Stimulated activated CD8-positive, alpha-beta memory T cell treated with anti-CD3 and anti-CD28 coated beads, Interleukin-7, amount 100 ng/mL, for 48 hours (primary cell): ENCODE results near the gene MS4A7.

Experiments used
- DNase-seq, 2 donors: peaks; one replicate each; pipeline ENCODE4 v3.0.0-alpha.2; 2020; ENCODE audit warnings: low read depth in 1 of 2; ENCODE audit errors: extremely low read depth in 1 of 2

MS4A7 gene

GRCh38 chr11:60370811-60371298, 7.5 kb upstream of the MS4A7 start:
- DNase-seq, result no peak

DNA sequence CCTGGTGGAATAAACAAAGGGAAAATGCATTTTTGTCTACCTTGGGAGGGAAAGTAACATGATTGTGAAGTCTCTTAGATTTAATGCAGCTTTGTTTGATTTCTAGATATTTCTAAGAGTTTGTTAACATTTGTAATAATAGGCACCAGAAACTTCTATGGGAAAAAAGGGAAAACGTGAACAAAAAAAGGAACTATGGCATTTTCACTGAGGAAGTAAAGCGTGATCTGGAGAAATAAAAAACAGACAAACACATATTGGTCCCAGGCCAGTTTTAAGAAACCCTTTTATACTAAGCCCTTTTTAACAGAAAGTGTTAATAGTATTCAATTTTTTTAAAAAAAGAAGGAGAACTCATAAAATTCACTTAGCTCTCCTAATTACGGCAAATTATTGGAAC, 6.9 kb upstream of the MS4A7 start:
- DNase-seq, result no peak

GRCh38 chr11:60371854-60372253, 6.5 kb upstream of the MS4A7 start:
- no peak for DNase-seq

DNA sequence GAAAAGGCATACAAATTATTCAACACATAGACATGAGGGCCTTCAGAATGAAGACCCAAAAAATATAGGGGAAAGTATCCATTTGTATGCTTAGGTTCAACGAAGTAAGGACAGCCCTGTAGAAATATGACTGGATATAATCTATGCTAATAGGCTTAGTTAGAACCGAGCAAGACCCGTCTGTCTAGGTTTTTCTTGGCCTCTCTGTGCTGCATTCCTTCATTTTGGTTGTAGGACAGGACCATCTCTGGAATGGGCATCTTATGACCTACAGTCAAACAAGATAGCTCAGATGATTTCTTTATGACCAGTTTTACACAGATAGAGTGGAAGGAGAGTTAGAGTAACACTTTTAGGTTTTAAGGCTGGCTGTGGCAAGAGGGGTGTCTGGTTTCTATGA, 5.6 kb upstream of the MS4A7 start:
- no peak for DNase-seq

DNA sequence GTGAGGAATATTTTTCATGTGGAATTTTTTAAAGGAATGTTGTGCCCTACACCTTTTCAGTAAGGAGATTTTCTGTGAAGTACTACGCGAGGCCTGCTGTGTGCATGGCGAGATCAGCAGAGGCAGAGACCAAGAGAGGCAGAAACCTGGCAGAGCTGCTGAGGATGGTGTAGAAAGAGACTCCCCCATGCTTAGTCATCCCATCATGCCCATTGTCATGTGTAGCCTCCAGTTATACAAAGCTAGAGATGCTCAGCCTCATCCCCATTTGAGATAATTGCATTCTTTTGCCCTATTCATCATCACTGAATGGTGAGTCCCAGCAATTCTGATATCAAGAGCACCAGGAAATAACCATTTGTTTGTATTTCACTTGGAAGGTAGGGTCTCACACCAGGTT, 3.0 kb upstream of the MS4A7 start:
- no peak for DNase-seq

- DNase-seq, result no peak
Observed at GRCh38 chr11:60376601-60377000, 1.7 kb upstream of the MS4A7 start.

GRCh38 chr11:60377401-60378136, 763 bp upstream of the MS4A7 start:
- no peak for DNase-seq

- DNase-seq, result no peak
Observed at GRCh38 chr11:60389279-60389910, 11.1 kb downstream of the MS4A7 start.

- no peak for DNase-seq
Observed at GRCh38 chr11:60390419-60390818, 12.1 kb downstream of the MS4A7 start.

GRCh38 chr11:60392361-60392760, 14.0 kb downstream of the MS4A7 start:
- DNase-seq, result no peak

- DNase-seq, result no peak
Observed at GRCh38 chr11:60393016-60393415, 14.7 kb downstream of the MS4A7 start.

- no peak for DNase-seq
Observed at GRCh38 chr11:60394666-60395380, 16.5 kb downstream of the MS4A7 start.

DNA sequence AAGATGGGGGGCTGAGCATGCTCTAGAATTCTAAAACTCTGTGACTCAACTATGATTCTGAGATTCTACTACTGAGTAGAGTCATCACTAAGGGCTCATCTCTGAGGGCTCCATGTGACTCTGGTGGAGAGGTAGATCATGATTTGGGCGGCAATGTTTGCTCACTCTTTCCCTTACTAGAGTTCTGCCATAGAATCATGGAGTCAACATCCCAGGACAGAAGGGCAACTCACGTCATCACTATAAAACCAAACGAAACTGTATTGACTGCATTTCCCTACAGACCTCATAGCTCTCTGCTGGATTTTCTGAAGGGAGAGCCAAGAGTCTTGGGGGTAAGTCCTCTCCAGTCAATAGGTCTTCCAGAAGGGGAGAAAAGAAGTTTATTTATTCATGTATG, 18.1 kb downstream of the MS4A7 start, which contains the start of gene MS4A14:
Gene MS4A14, plus strand, starts transcription at position 78 of the 400 bp plus-strand sequence. Its CDS starts 120 bp downstream, at position 198.
- DNase-seq, result no peak

DNA sequence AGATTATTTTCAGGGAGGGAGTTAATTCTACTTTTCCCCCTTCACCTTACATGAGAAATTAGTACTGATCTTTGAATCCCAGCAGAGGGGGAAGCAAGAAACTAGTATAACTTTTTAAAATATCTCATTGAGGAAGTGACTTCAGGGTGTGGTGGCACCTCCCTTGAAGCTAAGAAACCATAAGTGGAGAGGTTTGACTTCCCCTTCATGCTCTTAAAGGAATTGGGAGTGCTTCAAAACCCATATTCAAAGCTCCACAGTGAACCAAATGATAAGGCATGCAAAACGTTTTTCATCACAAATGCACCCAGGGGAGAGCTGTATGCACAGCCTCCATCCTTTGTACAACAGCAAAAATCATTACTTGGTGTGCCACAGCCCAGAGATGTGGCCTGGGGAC, 18.5 kb downstream of the MS4A7 start:
- no peak for DNase-seq

DNA sequence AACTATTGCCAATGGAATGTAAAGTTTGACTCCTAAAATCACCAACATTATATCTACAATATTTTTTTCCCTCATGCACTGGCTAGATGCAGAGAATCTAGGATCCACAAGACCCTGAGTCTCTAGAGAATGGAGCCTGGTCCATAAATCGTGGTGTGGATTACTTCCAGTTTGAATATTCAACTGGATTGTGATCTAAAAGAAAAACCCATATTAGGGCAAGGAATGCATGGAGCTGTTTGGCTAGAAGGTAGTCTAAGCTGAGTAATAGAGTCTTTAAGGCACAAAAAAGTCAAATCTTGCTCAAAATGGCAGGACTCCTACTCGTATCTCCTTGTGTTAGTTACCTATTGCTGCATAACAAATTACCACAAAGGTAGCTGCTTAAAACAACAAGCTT, 41.7 kb downstream of the MS4A7 start:
- DNase-seq, result no peak

DNA sequence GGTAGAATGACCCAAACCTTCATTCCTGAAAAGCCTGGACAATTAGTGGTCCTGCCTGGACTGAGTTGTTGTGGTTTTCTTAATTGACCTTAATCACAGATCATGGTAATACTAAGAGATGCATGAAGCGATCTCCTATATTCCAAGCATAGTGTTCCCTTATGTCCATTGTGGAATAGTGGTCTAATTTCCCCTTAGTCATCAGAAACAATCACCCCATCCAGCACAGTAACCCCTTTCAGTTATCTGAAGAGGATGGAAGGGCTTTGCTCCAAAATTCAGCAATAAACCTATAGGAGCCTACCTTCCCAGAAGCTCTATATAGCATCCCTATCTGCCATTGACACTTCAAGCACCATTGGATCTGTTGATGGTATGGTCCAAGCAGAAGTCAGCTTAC, 44.3 kb downstream of the MS4A7 start:
- DNase-seq, result no peak

DNA sequence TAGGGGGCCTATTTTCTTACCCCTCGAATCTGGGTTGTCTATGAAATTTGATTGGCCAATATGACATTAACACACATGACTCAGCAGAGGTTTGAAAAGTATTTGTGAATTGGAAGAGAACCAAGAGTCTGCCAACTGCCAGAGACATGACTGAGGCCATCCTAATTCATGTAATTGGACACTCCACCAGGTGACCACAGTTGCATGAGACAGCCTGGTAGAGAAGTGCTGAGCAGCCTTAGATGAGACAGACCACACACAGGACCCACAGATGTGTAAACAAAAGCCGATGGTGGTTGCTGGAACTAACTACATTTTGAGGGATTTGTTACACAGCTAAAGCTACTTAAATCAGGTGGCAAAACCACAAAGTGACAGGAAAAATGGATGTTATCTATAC, 50.2 kb downstream of the MS4A7 start:
- DNase-seq, result no peak

DNA sequence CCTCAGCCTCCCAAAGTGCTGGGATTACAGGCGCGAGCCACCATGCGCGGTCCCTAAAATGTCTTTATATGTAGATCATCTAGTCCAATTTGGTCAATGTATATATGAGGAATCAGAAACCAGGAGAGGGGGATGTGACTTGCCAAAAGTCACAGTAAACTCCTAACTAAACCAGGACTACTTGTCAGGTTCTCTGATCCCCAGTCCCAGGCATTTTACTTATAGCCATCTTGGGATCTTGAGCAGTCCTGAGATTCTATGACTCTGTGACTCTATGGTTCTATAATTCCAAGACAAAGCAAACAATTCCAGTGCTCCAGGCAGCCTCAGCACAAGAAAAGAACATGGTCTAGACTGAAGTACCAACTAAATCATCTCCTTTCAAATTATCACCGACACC, 50.9 kb downstream of the MS4A7 start, which contains the start of gene MS4A5:
Gene MS4A5, plus strand, starts transcription at position 301 of the 400 bp plus-strand sequence. CDS start 103 bp downstream, outside the sequence.
- DNase-seq, result no peak

DNA sequence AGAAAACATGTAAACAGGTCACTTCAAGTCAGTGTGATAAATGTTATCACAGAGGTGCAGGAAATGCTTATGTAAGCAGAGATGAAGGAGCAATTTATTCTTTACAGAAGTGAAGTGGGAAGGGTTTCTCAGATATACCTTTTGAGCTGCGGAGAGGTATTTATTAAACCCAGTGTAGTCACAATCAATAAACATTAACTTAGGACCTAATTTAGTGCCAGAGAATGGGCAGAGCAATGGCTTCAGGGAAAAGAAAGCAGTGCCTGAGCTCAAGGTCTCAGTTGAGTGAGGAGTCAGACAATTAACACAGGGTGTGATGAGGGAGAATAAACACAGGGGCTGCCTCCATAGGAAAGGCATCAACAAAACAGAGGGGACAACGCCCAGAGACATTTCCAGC, 52.9 kb downstream of the MS4A7 start:
- DNase-seq, result no peak

GRCh38 chr11:60433401-60433800, 55.1 kb downstream of the MS4A7 start:
- no peak for DNase-seq
